Heart left ventricle (tissue), 16 donors: ENCODE measurements around the gene TMEM8B. TPM values are rescaled to one million over a fixed set of nuclear protein-coding genes. Genes with fewer than 3 reads are reported as not detected.

Experiments used
- ATAC-seq, 4 donors: fragments of 200-7000 bp; cut with Tn5 transposase; one replicate each; pipeline ENCODE4 v1.9.1; 2020 to 2022; ENCODE audit warnings: moderate library complexity in 4 of 4, mild to moderate bottlenecking in 3 of 4, moderate number of reproducible peaks in 1 of 4
- DNase-seq, 5 donors: peaks; one replicate each; pipeline ENCODE4 v3.0.0-alpha.2; 2020
- H3K27ac ChIP-seq, 12 donors: fragments of 200-600 bp; sonication (generic) in 4 of 12; one replicate each; pipeline versions ENCODE4 v1.5.0 to v1.8.0; 2016 to 2022; ENCODE audit warnings: mild to moderate bottlenecking in 2 of 12
- H3K27me3 ChIP-seq, 9 donors: fragments of 200-600 bp; sonication (generic) in 2 of 9; one replicate each; pipeline versions ENCODE4 v1.5.1 to v1.8.0; 2016 to 2022; ENCODE audit warnings: mild to moderate bottlenecking in 3 of 9
- H3K36me3 ChIP-seq, 9 donors: fragments of 200-600 bp; sonication (generic) in 2 of 9; one replicate each; pipeline versions ENCODE4 v1.5.0 to v1.8.0; 2018 to 2022; ENCODE audit warnings: mild to moderate bottlenecking in 2 of 9
- H3K4me1 ChIP-seq, 12 donors: fragments of 200-600 bp; sonication (generic) in 4 of 12; one replicate each; pipeline versions ENCODE4 v1.5.0 to v1.8.0; 2016 to 2022; ENCODE audit warnings: mild to moderate bottlenecking in 3 of 12
- H3K4me3 ChIP-seq, 12 donors: fragments of 200-600 bp; sonication (generic) in 4 of 12; one replicate each; pipeline versions ENCODE4 v1.5.0 to v1.8.0; 2017 to 2022; ENCODE audit warnings: mild to moderate bottlenecking in 9 of 12, moderate library complexity in 4 of 12
- H3K9me3 ChIP-seq, 12 donors: fragments of 200-600 bp; sonication (generic) in 4 of 12; one replicate each; pipeline versions ENCODE4 v1.5.0 to v1.8.0; 2016 to 2022; ENCODE audit warnings: mild to moderate bottlenecking in 1 of 12
- POLR2A ChIP-seq, 2 donors: fragments of 450-650 bp; IDR thresholded peaks; one replicate each; pipeline ENCODE4 v1.6.1; 2017; ENCODE audit warnings: antibody characterized with exemption in 2 of 2, mild to moderate bottlenecking in 2 of 2, moderate library complexity in 2 of 2
- WGBS, 4 donors: extraction: QIAGEN DNeasy Blood & Tissue Kit in 2 of 4; methylation state at CpG; one replicate each; pipeline versions ENCODE4 v1.1.5 to v1.1.7; 2013 to 2018; 5-methylcytosine and 5-hydroxymethylcytosine counted together
- intact Hi-C, 10 donors: fragments of 100-400 bp; cut with DNase I; formaldehyde crosslinking; loops; one replicate each; pipeline versions ENCODE4 v1.11.1 to v1.14.2; 2022
- polyA plus RNA-seq, 2 donors: library from polyadenylated mRNA; stranded (reverse); fragments of 200-250 nt; gene quantifications; one replicate each; pipeline ENCODE4 v1.2.3, GENCODE V29; 2013
- total RNA-seq, 9 donors: library from RNA; depleted of rRNA in 2 of 9; stranded (reverse); fragments of >200 nt in 2 of 9; fragmentation: NEBNext Ultra II Directional in 3 of 9; extraction: Animal tissue kit (Norgen Biotek cat#: 25700) in 3 of 9; gene quantifications; one replicate each; pipeline versions ENCODE4 v1.1.0 to v1.2.4, GENCODE V29; 2016 to 2023
- TF ChIP-seq, protein P1 (sequence below), 12 donors: fragments of 200-600 bp; sonication (generic) in 4 of 12; IDR thresholded peaks; one replicate each; pipeline versions ENCODE4 v1.5.0 to v1.8.0; 2018 to 2022; ENCODE audit warnings: antibody characterized with exemption in 12 of 12, mild to moderate bottlenecking in 5 of 12
- donor health status: ischemic (EF 13 %, LVEDD 7.1; RV severe dilation, severe dysfunction).
- donor health status: healthy with polysubstance abuse.
- donor health status: DM: no; HTN: yes; CAD: no.
- donor health status: DM: no; HTN: no; CAD: no.
- donor health status: ischemic (EF 25% LVEDD 6.9; RV normal size, moderate dysfunction).
- donor health status: ischemic (EF 25% LVEDD 5.7; RV mildly dilated, moderate dysfunction).
- donor health status: healthy.
- donor health status: DM: yes; HTN: yes; CAD: no.
- donor health status: ischemic (EF 35%, LVEDD 5.7; RV mildly dilated, moderate dysfunction).
- donor health status: nonischemic (EF 11% LVEDD 7.7; RV severe dilation, severe dysfunction).
- donor health status: DM: yes; HTN: yes; CAD: no.
- donor health status: PGD.
- donor health status: ischemic (EF 29% LVEDD 5.4; RV normal size, mild dysfunction).
- donor health status: nonischemic (EF 23%, LVEDD 6.1; RV moderate dilation, normal function).

TMEM8B gene
- total and polyA plus RNA-seq, 11 donors, result 7.9 to 21.4 (median 17.9) TPM

DNA sequence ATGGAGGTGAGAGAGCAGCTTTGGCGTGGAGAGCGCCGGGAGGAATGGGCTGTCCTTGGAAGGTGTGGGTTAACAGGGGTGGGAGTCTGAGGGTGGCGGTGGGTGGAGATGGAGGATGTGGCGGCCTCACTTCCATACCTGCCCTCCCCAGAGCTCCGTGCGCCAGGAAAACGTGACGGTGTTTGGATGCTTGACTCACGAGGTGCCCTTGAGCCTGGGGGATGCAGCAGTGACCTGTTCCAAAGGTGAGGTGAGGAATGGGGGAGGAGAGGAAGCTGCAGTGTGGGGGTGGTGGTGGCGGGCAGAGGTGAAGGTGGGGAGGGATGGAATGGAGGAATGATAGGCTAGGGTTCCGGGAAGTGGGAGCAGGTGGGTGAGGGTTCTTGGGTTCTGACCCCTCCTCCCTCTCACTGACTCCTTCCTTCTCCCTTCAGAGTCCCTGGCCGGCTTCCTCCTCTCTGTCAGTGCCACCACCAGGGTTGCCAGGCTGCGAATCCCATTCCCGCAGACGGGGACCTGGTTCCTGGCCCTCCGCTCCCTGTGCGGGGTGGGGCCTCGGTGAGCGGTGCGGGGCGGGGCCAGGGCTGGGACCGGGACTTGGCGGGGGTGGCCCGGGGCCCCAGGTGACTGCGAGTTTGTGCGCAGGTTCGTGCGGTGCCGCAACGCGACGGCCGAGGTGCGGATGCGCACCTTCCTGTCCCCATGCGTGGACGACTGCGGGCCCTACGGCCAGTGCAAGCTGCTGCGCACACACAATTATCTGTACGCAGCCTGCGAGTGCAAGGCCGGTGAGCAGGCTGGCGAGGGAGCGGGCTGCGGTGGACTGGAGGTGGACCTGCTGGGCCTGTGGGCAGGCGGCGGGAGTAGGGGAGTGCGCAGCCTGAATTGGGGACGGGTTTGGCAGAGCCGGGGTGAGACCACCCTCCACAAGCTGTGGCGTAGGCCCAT lies 17.1 kb downstream of the TMEM8B start:
- 63 to 85% (median 69%) methylated on average over 30 to 53 of the region's 53 CpGs for WGBS, 4 donors
- peak overlapping the region in 1 of 12 donors; percentile 35 for H3K27ac ChIP-seq
- peaks cover 0 to 13% (median 0%) of the 10 kb centered on the region in 9 donors for H3K27me3 ChIP-seq
- H3K9me3 ChIP-seq, result no peaks in the 10 kb centered on the region
- intact Hi-C loops, result no loop called here
- H3K36me3 ChIP-seq, result peaks cover 0 to 24% (median 11%) of the 10 kb centered on the region in 9 donors
- DNase-seq, result no peak
- ATAC-seq, result no peak
- TF ChIP-seq, protein P1, sequence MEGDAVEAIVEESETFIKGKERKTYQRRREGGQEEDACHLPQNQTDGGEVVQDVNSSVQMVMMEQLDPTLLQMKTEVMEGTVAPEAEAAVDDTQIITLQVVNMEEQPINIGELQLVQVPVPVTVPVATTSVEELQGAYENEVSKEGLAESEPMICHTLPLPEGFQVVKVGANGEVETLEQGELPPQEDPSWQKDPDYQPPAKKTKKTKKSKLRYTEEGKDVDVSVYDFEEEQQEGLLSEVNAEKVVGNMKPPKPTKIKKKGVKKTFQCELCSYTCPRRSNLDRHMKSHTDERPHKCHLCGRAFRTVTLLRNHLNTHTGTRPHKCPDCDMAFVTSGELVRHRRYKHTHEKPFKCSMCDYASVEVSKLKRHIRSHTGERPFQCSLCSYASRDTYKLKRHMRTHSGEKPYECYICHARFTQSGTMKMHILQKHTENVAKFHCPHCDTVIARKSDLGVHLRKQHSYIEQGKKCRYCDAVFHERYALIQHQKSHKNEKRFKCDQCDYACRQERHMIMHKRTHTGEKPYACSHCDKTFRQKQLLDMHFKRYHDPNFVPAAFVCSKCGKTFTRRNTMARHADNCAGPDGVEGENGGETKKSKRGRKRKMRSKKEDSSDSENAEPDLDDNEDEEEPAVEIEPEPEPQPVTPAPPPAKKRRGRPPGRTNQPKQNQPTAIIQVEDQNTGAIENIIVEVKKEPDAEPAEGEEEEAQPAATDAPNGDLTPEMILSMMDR (IDR thresholded peaks at IDR 0.05), result no peak
- TF ChIP-seq POLR2A (IDR thresholded peaks at IDR 0.05), result no peak
- peaks cover 0 to 72% (median 26%) of the 10 kb centered on the region in 12 donors for H3K4me1 ChIP-seq
- no peak overlapping the region for H3K4me3 ChIP-seq

DNA sequence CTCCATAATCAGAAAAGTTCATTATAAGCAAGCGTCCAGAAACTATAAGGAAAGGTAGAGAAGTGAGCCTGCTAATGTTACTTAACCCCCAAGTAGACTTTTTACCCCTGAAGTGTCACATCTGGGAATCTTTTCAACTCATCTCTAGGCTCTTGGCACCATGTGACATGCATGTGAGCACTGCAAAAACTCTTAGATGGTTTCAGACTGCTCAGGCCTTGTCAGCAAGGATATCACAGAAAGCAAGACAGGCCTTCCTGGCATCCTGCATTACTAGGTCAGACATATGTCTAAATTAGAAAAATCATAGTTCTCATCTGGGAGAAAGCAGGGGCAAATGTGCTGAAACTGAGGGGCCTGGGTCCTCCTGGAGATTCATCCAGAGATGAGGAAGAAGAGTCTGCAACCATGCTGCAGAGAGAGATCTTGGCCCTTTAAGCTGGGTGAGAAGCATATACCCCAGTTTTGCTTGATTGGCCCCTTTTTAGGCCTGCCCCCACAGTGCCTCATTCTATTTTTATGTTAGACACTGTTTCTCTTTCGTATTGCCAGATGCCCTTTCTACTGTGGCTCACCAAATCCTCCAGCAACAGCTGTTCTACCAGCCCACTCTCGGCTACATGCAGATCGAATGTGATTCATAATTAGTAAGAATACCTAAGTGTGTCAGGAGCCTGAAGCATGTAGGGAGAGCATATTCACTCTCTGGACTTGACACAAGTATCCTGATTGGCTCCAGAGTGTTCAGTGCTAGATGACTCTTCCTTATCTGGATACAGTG lies 19.0 kb downstream of the TMEM8B start:
- 55 to 69% (median 65%) methylated on average over 4 of the region's 4 CpGs for WGBS, 4 donors
- Histone ChIP-seq H3K36me3 (peaks cover 0 to 23% (median 11%) of the 10 kb centered on the region in 9 donors), H3K4me3 (no peak overlapping the region), H3K4me1 (peaks cover 0 to 60% (median 26%) of the 10 kb centered on the region in 12 donors), H3K9me3 (no peaks in the 10 kb centered on the region), H3K27ac (peak overlapping the region; percentile 3 to 72 (median 48)), H3K27me3 (peaks cover 0 to 21% (median 0%) of the 10 kb centered on the region in 9 donors)
- TF ChIP-seq, protein P1 (IDR thresholded peaks at IDR 0.05), result no peak
- TF ChIP-seq POLR2A (IDR thresholded peaks at IDR 0.05), result no peak
- no peak for DNase-seq
- peak; percentile 65 to 88 (median 80) for ATAC-seq
- intact Hi-C loops, result no loop called here

DNA sequence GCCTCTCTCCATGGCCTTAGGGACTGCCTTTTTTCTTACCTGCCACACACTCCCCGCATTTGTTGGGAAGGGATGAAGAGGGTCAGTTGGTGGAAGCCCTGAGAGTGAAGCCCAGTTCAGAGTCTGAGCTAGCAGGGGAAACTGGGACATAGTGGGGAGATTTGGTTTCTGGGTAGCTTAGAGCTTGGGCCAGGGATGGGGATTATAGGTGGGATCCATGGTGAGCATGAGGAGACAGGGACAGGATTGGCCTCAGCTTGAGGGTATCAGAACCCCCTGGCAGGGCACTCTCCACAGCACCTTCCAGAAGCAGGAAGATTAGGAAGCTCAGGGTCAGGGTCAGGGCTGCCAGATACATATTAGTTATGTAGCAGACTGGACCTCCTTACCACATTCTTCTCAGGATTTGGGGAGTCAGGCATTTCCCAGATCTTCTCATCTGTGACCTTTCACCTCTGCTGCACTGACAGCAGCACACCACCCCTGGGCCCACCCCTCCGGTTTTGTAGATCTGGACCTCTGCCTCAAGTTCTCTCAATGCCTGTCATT lies 23.3 kb downstream of the TMEM8B start:
- no peak for ATAC-seq
- Histone ChIP-seq H3K4me3 (no peak overlapping the region), H3K27ac (no peak overlapping the region), H3K27me3 (peaks cover 0 to 23% (median 0%) of the 10 kb centered on the region in 9 donors), H3K36me3 (peaks cover 0 to 19% (median under 1%) of the 10 kb centered on the region in 9 donors), H3K4me1 (peaks cover 0 to 16% (median 9%) of the 10 kb centered on the region in 12 donors), H3K9me3 (no peaks in the 10 kb centered on the region)
- TF ChIP-seq POLR2A (IDR thresholded peaks at IDR 0.05), result no peak
- TF ChIP-seq, protein P1 (IDR thresholded peaks at IDR 0.05), result no peak
- intact Hi-C loops, result no loop called here
- peak in 1 of 5 donors; percentile 4 for DNase-seq
- 93 to 96% (median 95%) methylated on average over 2 of the region's 2 CpGs for WGBS, 4 donors
